ENCODE data around the gene TBX21.
A peak's percentile ranks its signal among the peaks of the same experiment; 100 is the strongest.

TBX21 gene

GRCh38 chr17:47698749-47699535, 34.1 kb upstream of the TBX21 start:
- peak; percentile 80 for DNase-seq

- no peak for DNase-seq
These were observed 33.5 kb upstream of the TBX21 start for GRCh38 chr17:47699536-47699840.

GRCh38 chr17:47700471-47701449, 32.3 kb upstream of the TBX21 start:
- no peak for DNase-seq

- DNase-seq, result no peak
These were observed 31.4 kb upstream of the TBX21 start for GRCh38 chr17:47701608-47702007.

GRCh38 chr17:47702391-47702995, 30.5 kb upstream of the TBX21 start:
- no peak for DNase-seq

GRCh38 chr17:47703191-47703591, 29.8 kb upstream of the TBX21 start:
- peak; percentile 44 for DNase-seq

GRCh38 chr17:47703671-47704070, 29.4 kb upstream of the TBX21 start:
- DNase-seq, result no peak

- no peak for DNase-seq
These were observed 28.9 kb upstream of the TBX21 start for GRCh38 chr17:47704116-47704515.

GRCh38 chr17:47704736-47705135, 28.3 kb upstream of the TBX21 start:
- DNase-seq, result no peak

- no peak for DNase-seq
These were observed 27.2 kb upstream of the TBX21 start for GRCh38 chr17:47705536-47706530.

- DNase-seq, result no peak
These were observed 25.8 kb upstream of the TBX21 start for GRCh38 chr17:47707056-47707804.

GRCh38 chr17:47707884-47708283, 25.2 kb upstream of the TBX21 start:
- DNase-seq, result no peak

GRCh38 chr17:47708312-47708863, 24.6 kb upstream of the TBX21 start:
- DNase-seq, result no peak

- DNase-seq, result no peak
These were observed 24.0 kb upstream of the TBX21 start for GRCh38 chr17:47708864-47709541.

- no peak for DNase-seq
These were observed 23.4 kb upstream of the TBX21 start for GRCh38 chr17:47709594-47709993.

GRCh38 chr17:47711366-47712099, 21.5 kb upstream of the TBX21 start:
- no peak for DNase-seq

GRCh38 chr17:47712330-47713023, 20.6 kb upstream of the TBX21 start:
- DNase-seq, result no peak

- no peak for DNase-seq
These were observed 18.9 kb upstream of the TBX21 start for GRCh38 chr17:47713980-47714700.
